Suprapubic skin (tissue), 4 donors: ENCODE results near the gene CTAGE1. TPM values are rescaled to one million over a fixed set of nuclear protein-coding genes. Genes with fewer than 3 reads are reported as not detected.

Experiments
- DNase-seq, 2 donors: peaks; one replicate each; pipeline ENCODE4 v3.0.0-alpha.2; 2019; ENCODE audit warnings: low spot score in 2 of 2
- H3K27ac ChIP-seq: fragments of 200-600 bp; sonication (generic); one replicate; pipeline ENCODE4 v1.5.1; 2019
- H3K27me3 ChIP-seq: fragments of 200-600 bp; sonication (generic); one replicate; pipeline ENCODE4 v1.5.1; 2019
- H3K36me3 ChIP-seq: fragments of 200-600 bp; sonication (generic); one replicate; pipeline ENCODE4 v1.5.1; 2019
- H3K4me1 ChIP-seq: fragments of 200-600 bp; sonication (generic); one replicate; pipeline ENCODE4 v1.5.1; 2019
- H3K4me3 ChIP-seq: fragments of 200-600 bp; sonication (generic); one replicate; pipeline ENCODE4 v1.5.1; 2019; ENCODE audit warnings: mild to moderate bottlenecking
- H3K9me3 ChIP-seq: fragments of 200-600 bp; sonication (generic); one replicate; pipeline ENCODE4 v1.5.1; 2019
- CTCF ChIP-seq, 2 donors: fragments of 200-600 bp in 1 of 2; fragments of 450-650 bp in 1 of 2; sonication (generic) in 1 of 2; IDR thresholded peaks; one replicate each; pipeline ENCODE4 v1.5.1; 2016 to 2019; ENCODE audit warnings: antibody characterized with exemption in 2 of 2, mild to moderate bottlenecking in 1 of 2, moderate library complexity in 1 of 2
- EP300 ChIP-seq: sonication (generic); formaldehyde crosslinking; IDR thresholded peaks from one replicate; pipeline ENCODE4 v1.6.1; 2017; ENCODE audit warnings: antibody characterized with exemption
- POLR2A ChIP-seq, 2 donors: fragments of 450-650 bp; IDR thresholded peaks; one replicate each; pipeline ENCODE4 v1.6.1; 2017; ENCODE audit warnings: antibody characterized with exemption in 2 of 2, mild to moderate bottlenecking in 2 of 2, moderate library complexity in 2 of 2
- POLR2AphosphoS5 ChIP-seq, 3 donors: sonication (generic); formaldehyde crosslinking; IDR thresholded peaks; one replicate each; pipeline ENCODE4 v1.6.1; 2017; ENCODE audit warnings: antibody characterized with exemption in 3 of 3
- WGBS: methylation state at CpG from one replicate; pipeline ENCODE4 v1.1.5; 2018; 5-methylcytosine and 5-hydroxymethylcytosine counted together
- total RNA-seq, 4 donors: library from RNA; depleted of rRNA; stranded (reverse); fragments of >200 nt; gene quantifications; one replicate each; pipeline ENCODE4 v1.1.0, GENCODE V29; 2016

The CTAGE1 gene
- total RNA-seq, 4 donors from 2014 or later: not detected

GRCh38 chr18:22457524-22457923 is 39.8 kb upstream of the CTAGE1 start:
- H3K4me3 ChIP-seq: no peak overlapping the region
- H3K27me3 ChIP-seq: no peaks in the 10 kb centered on the region
- no peaks in the 10 kb centered on the region for H3K36me3 ChIP-seq
- no peak overlapping the region for H3K27ac ChIP-seq
- no peaks in the 10 kb centered on the region for H3K4me1 ChIP-seq
- no peak for DNase-seq
- TF ChIP-seq CTCF (IDR thresholded peaks at IDR 0.05) (no peak), POLR2A (IDR thresholded peaks at IDR 0.05) (no peak), EP300 (no peak), POLR2AphosphoS5 (IDR thresholded peaks at IDR 0.05) (no peak)
- H3K9me3 ChIP-seq: no peaks in the 10 kb centered on the region
- 88% methylated on average over 8 of the region's 8 CpGs for WGBS

GRCh38 chr18:22456547-22456946 is 38.8 kb upstream of the CTAGE1 start:
- TF ChIP-seq POLR2A (IDR thresholded peaks at IDR 0.05): no peak
- no peak for TF ChIP-seq POLR2AphosphoS5 (IDR thresholded peaks at IDR 0.05)
- TF ChIP-seq CTCF (IDR thresholded peaks at IDR 0.05): no peak
- TF ChIP-seq EP300: no peak
- WGBS: 82% methylated on average over 6 of the region's 6 CpGs
- no peak for DNase-seq

GRCh38 chr18:22456116-22456480 is 38.4 kb upstream of the CTAGE1 start:
- 69% methylated on average over 6 of the region's 6 CpGs for WGBS
- Histone ChIP-seq H3K27ac (no peak overlapping the region), H3K9me3 (no peaks in the 10 kb centered on the region), H3K36me3 (no peaks in the 10 kb centered on the region), H3K4me1 (no peaks in the 10 kb centered on the region), H3K27me3 (no peaks in the 10 kb centered on the region), H3K4me3 (no peak overlapping the region)
- TF ChIP-seq POLR2A (IDR thresholded peaks at IDR 0.05): no peak
- no peak for TF ChIP-seq EP300
- no peak for TF ChIP-seq CTCF (IDR thresholded peaks at IDR 0.05)
- no peak for TF ChIP-seq POLR2AphosphoS5 (IDR thresholded peaks at IDR 0.05)
- DNase-seq: no peak

More at GRCh38 chr18:22456547-22456946, 38.8 kb upstream of the CTAGE1 start:
- H3K4me3 ChIP-seq: no peak overlapping the region
- H3K36me3 ChIP-seq: no peaks in the 10 kb centered on the region
- no peaks in the 10 kb centered on the region for H3K27me3 ChIP-seq
- no peaks in the 10 kb centered on the region for H3K9me3 ChIP-seq
- no peak overlapping the region for H3K27ac ChIP-seq
- no peaks in the 10 kb centered on the region for H3K4me1 ChIP-seq

- H3K27me3 ChIP-seq: no peaks in the 10 kb centered on the region
- TF ChIP-seq POLR2A (IDR thresholded peaks at IDR 0.05) (no peak), CTCF (IDR thresholded peaks at IDR 0.05) (no peak), POLR2AphosphoS5 (IDR thresholded peaks at IDR 0.05) (no peak), EP300 (no peak)
- H3K36me3 ChIP-seq: no peaks in the 10 kb centered on the region
- peaks cover 4% of the 10 kb centered on the region for H3K9me3 ChIP-seq
- H3K27ac ChIP-seq: no peak overlapping the region
- WGBS: 85% methylated on average over 3 of the region's 3 CpGs
- no peak overlapping the region for H3K4me3 ChIP-seq
- DNase-seq: no peak
- H3K4me1 ChIP-seq: no peaks in the 10 kb centered on the region
Measured at GRCh38 chr18:22455425-22456115, 37.9 kb upstream of the CTAGE1 start.

- no peak for TF ChIP-seq EP300
- no peak for TF ChIP-seq CTCF (IDR thresholded peaks at IDR 0.05)
- no peak for TF ChIP-seq POLR2A (IDR thresholded peaks at IDR 0.05)
- no peak for TF ChIP-seq POLR2AphosphoS5 (IDR thresholded peaks at IDR 0.05)
- Histone ChIP-seq H3K36me3 (no peaks in the 10 kb centered on the region), H3K27me3 (no peaks in the 10 kb centered on the region), H3K9me3 (peaks cover 9% of the 10 kb centered on the region), H3K27ac (no peak overlapping the region), H3K4me3 (no peak overlapping the region), H3K4me1 (no peaks in the 10 kb centered on the region)
- 72% methylated on average over 5 of the region's 5 CpGs for WGBS
- DNase-seq: no peak
Measured at GRCh38 chr18:22453315-22453714, 35.6 kb upstream of the CTAGE1 start.
